Measurements from ENCODE around the gene FITM1.

The FITM1 gene

DNA sequence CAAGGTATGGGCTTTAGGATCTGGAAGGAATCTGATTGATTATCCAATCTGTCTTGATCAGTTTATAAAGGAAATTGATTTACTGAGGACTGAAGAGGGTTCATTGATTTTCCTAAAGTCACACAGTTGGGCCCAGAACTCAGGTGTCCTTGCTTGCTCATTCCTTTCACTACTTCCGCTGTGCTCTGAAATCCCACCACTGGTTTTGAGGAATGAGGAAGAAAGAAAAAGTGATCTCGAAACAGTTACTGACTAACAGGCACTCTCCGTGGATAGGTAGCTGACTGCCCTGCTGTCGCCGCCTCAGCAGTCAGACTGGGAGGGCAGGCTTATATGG is at the start of gene FITM1:
TSS of gene FITM1 (plus strand) at position 280 of the 337 bp plus-strand sequence. CDS start 905 bp downstream, outside the sequence.
- H3K4me3 ChIP-seq (ENCODE audit: low read length), result no peak within 1 kb of the TSS
- no peaks in the 10 kb centered on the region for H3K9me3 ChIP-seq (ENCODE audit: control insufficient read depth, low read length)
- H3K9ac ChIP-seq (ENCODE audit: low read length), result no peak within 1 kb of the TSS
- no peaks in the 10 kb centered on the region for H3K27me3 ChIP-seq (ENCODE audit: control insufficient read depth, insufficient read depth, low read length)
- peaks cover 5% of the 10 kb centered on the region for H3K4me1 ChIP-seq (ENCODE audit: control insufficient read depth, insufficient read depth, low read length)
- H3K36me3 ChIP-seq (ENCODE audit: control insufficient read depth, insufficient read depth, low read length), result no peaks in the 10 kb centered on the region

DNA sequence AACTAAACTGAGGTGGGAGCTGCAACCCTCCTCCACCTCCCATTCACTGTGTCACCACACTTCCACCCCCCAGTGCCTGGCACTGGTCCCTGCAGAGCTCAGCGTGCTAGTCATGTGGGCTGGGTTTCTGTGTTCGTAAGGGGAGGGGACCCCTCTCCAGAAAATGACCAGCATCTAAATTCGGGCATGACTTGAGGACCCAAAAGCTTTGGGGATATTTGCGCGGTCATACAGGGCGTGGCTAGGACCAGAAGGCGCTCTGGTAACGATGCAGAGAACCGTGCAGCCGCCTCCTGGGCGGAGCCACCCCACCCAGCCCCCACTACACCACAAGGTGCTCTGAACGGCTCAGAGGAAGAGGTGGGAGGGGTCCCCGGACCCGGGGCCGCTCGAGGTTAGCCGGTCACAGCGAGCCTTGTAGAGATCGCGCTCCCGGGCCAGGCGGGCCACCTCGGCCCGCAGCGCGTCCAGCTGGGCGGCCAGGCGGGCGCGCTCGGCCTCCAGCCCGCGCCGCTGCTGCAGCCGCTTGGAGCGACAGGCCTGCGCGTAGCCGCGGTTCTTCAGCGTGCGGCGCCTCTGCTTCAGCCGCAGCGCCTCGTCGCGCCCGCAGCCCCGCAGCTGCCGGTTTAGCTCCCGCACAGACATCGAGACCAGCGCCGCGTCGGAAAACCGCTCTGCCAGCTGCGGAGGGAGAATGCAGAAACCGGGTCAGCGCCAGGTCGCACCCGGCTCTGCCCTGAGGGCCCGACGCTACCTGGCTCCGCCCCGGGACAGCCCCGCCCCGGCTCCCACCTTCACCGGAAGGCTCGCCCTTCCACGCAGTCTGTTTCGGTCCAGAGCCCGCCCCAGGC is 49.3 kb upstream of the FITM1 start:
- Histone ChIP-seq H3K4me1 (ENCODE audit: control insufficient read depth, insufficient read depth, low read length) (peaks cover 7% of the 10 kb centered on the region), H3K4me3 (ENCODE audit: low read length) (peak overlapping the region; percentile 25), H3K9ac (ENCODE audit: low read length) (peak overlapping the region; percentile 62), H3K27me3 (ENCODE audit: control insufficient read depth, insufficient read depth, low read length) (no peaks in the 10 kb centered on the region), H3K36me3 (ENCODE audit: control insufficient read depth, insufficient read depth, low read length) (no peaks in the 10 kb centered on the region), H3K9me3 (ENCODE audit: control insufficient read depth, low read length) (no peaks in the 10 kb centered on the region)

DNA sequence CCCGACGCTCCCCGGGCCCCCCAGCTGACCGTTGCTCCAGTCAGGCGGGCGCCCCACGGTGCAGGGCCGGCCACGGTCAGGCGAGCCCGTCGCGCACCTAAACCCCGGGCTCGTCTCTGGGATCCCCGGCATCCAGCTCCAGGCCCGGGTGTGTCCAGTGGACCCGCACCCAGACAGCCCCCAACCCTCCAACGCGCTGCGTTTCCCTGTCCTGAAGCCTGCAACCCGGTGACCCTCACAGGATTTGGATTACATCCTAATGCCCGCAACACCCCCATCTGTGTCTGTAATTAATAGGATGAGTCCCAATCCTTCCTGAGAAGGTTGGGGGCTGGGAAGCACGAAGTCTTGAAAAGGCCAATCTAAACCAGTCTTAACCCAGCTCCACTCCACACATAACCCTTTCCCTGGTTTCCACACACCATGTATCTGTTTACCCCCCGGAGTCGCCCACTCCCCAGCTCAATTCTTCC is 48.7 kb upstream of the FITM1 start:
- no peaks in the 10 kb centered on the region for H3K36me3 ChIP-seq (ENCODE audit: control insufficient read depth, insufficient read depth, low read length)
- H3K9me3 ChIP-seq (ENCODE audit: control insufficient read depth, low read length), result no peaks in the 10 kb centered on the region
- peaks cover 7% of the 10 kb centered on the region for H3K4me1 ChIP-seq (ENCODE audit: control insufficient read depth, insufficient read depth, low read length)
- no peaks in the 10 kb centered on the region for H3K27me3 ChIP-seq (ENCODE audit: control insufficient read depth, insufficient read depth, low read length)
- H3K9ac ChIP-seq (ENCODE audit: low read length), result peak overlapping the region; percentile 62
- H3K4me3 ChIP-seq (ENCODE audit: low read length), result no peak overlapping the region

DNA sequence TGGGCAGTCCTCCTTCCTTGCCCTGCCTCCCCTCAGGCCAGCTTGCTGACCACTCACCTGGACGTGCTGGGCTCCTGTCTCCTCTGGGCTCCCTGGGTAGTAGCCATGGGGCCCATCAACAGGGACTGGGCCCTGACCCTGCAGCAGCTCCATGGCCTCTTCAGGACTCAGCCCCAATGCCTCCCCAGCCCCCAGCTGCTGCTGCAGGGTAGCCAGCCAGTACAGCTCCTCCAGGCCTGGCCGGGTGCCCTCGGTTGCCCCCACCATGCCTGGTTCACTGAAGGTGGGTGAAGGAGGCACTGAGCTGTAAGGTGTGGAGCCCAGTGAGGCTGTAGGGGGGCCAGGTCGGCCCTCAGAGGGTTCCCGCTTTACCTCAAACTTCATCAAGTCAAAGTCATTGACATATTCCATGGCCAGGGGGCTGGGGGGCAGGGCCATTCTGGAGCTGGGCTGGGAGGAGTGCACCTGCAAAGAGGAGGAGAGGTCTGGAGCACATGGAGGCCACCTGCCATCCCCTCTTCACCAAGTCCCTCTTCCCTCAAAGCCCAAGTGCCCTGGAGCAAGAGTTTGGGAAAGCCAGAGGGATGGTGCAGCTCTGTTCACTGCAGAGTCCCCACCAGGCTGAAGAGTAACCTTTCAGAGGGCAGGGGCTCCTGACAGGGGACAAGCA is 47.9 kb upstream of the FITM1 start:
- H3K27me3 ChIP-seq (ENCODE audit: control insufficient read depth, insufficient read depth, low read length), result no peaks in the 10 kb centered on the region
- H3K9me3 ChIP-seq (ENCODE audit: control insufficient read depth, low read length), result no peaks in the 10 kb centered on the region
- no peaks in the 10 kb centered on the region for H3K36me3 ChIP-seq (ENCODE audit: control insufficient read depth, insufficient read depth, low read length)
- H3K4me1 ChIP-seq (ENCODE audit: control insufficient read depth, insufficient read depth, low read length), result peaks cover 7% of the 10 kb centered on the region
- no peak overlapping the region for H3K9ac ChIP-seq (ENCODE audit: low read length)
- no peak overlapping the region for H3K4me3 ChIP-seq (ENCODE audit: low read length)

GRCh38 chr14:24083462-24083861 is 47.0 kb upstream of the FITM1 start:
- Histone ChIP-seq H3K9me3 (ENCODE audit: control insufficient read depth, low read length) (no peaks in the 10 kb centered on the region), H3K4me1 (ENCODE audit: control insufficient read depth, insufficient read depth, low read length) (peaks cover 7% of the 10 kb centered on the region), H3K27me3 (ENCODE audit: control insufficient read depth, insufficient read depth, low read length) (no peaks in the 10 kb centered on the region), H3K4me3 (ENCODE audit: low read length) (no peak overlapping the region), H3K9ac (ENCODE audit: low read length) (no peak overlapping the region), H3K36me3 (ENCODE audit: control insufficient read depth, insufficient read depth, low read length) (no peaks in the 10 kb centered on the region)

GRCh38 chr14:24084440-24084839 is 46.0 kb upstream of the FITM1 start:
- Histone ChIP-seq H3K4me3 (ENCODE audit: low read length) (no peak overlapping the region), H3K36me3 (ENCODE audit: control insufficient read depth, insufficient read depth, low read length) (no peaks in the 10 kb centered on the region)

DNA sequence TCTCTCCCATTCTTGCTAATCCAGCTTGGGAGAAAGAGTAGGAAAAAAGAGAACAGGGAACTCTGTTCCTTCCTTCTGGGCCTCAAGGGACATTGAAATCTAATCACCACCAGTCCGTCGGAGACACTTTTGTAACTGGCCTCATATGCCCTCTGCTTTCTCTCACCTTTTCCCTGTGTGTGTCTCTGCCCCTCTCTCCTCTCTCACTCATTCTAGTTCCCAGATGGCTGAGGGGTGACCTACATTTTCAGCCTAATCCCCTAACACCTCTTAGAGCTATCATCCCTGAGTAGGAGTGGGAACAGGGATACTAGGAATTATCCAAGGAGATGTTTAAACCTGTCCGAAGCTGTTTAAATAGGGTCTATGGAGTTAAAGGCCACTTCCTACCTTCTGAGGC is 45.2 kb upstream of the FITM1 start:
- no peaks in the 10 kb centered on the region for H3K9me3 ChIP-seq (ENCODE audit: control insufficient read depth, low read length)
- H3K9ac ChIP-seq (ENCODE audit: low read length), result no peak overlapping the region
- no peak overlapping the region for H3K4me3 ChIP-seq (ENCODE audit: low read length)
- H3K4me1 ChIP-seq (ENCODE audit: control insufficient read depth, insufficient read depth, low read length), result peaks cover 7% of the 10 kb centered on the region
- H3K36me3 ChIP-seq (ENCODE audit: control insufficient read depth, insufficient read depth, low read length), result no peaks in the 10 kb centered on the region
- no peaks in the 10 kb centered on the region for H3K27me3 ChIP-seq (ENCODE audit: control insufficient read depth, insufficient read depth, low read length)

More at GRCh38 chr14:24084440-24084839, 46.0 kb upstream of the FITM1 start:
- Histone ChIP-seq H3K27me3 (ENCODE audit: control insufficient read depth, insufficient read depth, low read length) (no peaks in the 10 kb centered on the region), H3K4me1 (ENCODE audit: control insufficient read depth, insufficient read depth, low read length) (peaks cover 7% of the 10 kb centered on the region), H3K9me3 (ENCODE audit: control insufficient read depth, low read length) (no peaks in the 10 kb centered on the region), H3K9ac (ENCODE audit: low read length) (no peak overlapping the region)

- Histone ChIP-seq H3K4me1 (ENCODE audit: control insufficient read depth, insufficient read depth, low read length) (peaks cover 2% of the 10 kb centered on the region), H3K4me3 (ENCODE audit: low read length) (no peak overlapping the region), H3K9ac (ENCODE audit: low read length) (no peak overlapping the region)
Measured at GRCh38 chr14:24086193-24086955, 44.1 kb upstream of the FITM1 start.

DNA sequence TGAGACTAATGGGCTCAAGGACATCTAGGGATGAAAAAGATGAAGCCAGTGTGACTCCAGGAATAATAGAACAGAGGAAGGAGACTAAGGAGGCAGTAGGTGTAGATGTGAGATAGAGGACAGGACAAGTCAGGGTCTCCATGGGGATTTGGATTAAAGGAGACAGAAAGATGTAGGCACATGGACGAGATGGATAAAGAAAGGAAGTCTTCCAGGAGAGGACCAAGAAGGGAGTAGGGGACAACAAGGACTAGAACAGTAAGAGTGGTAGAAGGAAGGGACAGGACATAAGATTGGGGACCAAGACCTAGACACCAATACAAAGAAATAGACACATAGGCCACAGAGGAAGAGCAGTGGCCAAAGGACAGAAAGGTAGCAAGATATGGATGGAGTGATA is 43.5 kb upstream of the FITM1 start:
- H3K27me3 ChIP-seq (ENCODE audit: control insufficient read depth, insufficient read depth, low read length), result no peaks in the 10 kb centered on the region
- H3K4me3 ChIP-seq (ENCODE audit: low read length), result no peak overlapping the region
- no peak overlapping the region for H3K9ac ChIP-seq (ENCODE audit: low read length)
- peaks cover 5% of the 10 kb centered on the region for H3K4me1 ChIP-seq (ENCODE audit: control insufficient read depth, insufficient read depth, low read length)
- H3K9me3 ChIP-seq (ENCODE audit: control insufficient read depth, low read length), result no peaks in the 10 kb centered on the region
- no peaks in the 10 kb centered on the region for H3K36me3 ChIP-seq (ENCODE audit: control insufficient read depth, insufficient read depth, low read length)

More at GRCh38 chr14:24086193-24086955, 44.1 kb upstream of the FITM1 start:
- Histone ChIP-seq H3K9me3 (ENCODE audit: control insufficient read depth, low read length) (no peaks in the 10 kb centered on the region), H3K27me3 (ENCODE audit: control insufficient read depth, insufficient read depth, low read length) (no peaks in the 10 kb centered on the region), H3K36me3 (ENCODE audit: control insufficient read depth, insufficient read depth, low read length) (no peaks in the 10 kb centered on the region)

GRCh38 chr14:24088095-24088494 is 42.4 kb upstream of the FITM1 start:
- Histone ChIP-seq H3K36me3 (ENCODE audit: control insufficient read depth, insufficient read depth, low read length) (no peaks in the 10 kb centered on the region), H3K9me3 (ENCODE audit: control insufficient read depth, low read length) (no peaks in the 10 kb centered on the region), H3K4me1 (ENCODE audit: control insufficient read depth, insufficient read depth, low read length) (peaks cover 10% of the 10 kb centered on the region), H3K27me3 (ENCODE audit: control insufficient read depth, insufficient read depth, low read length) (no peaks in the 10 kb centered on the region), H3K9ac (ENCODE audit: low read length) (no peak overlapping the region), H3K4me3 (ENCODE audit: low read length) (no peak overlapping the region)

- H3K9ac ChIP-seq (ENCODE audit: low read length), result no peak overlapping the region
- no peaks in the 10 kb centered on the region for H3K27me3 ChIP-seq (ENCODE audit: control insufficient read depth, insufficient read depth, low read length)
- no peak overlapping the region for H3K4me3 ChIP-seq (ENCODE audit: low read length)
- H3K9me3 ChIP-seq (ENCODE audit: control insufficient read depth, low read length), result no peaks in the 10 kb centered on the region
- no peaks in the 10 kb centered on the region for H3K36me3 ChIP-seq (ENCODE audit: control insufficient read depth, insufficient read depth, low read length)
- peaks cover 18% of the 10 kb centered on the region for H3K4me1 ChIP-seq (ENCODE audit: control insufficient read depth, insufficient read depth, low read length)
Measured at GRCh38 chr14:24089890-24090289, 40.6 kb upstream of the FITM1 start.

DNA sequence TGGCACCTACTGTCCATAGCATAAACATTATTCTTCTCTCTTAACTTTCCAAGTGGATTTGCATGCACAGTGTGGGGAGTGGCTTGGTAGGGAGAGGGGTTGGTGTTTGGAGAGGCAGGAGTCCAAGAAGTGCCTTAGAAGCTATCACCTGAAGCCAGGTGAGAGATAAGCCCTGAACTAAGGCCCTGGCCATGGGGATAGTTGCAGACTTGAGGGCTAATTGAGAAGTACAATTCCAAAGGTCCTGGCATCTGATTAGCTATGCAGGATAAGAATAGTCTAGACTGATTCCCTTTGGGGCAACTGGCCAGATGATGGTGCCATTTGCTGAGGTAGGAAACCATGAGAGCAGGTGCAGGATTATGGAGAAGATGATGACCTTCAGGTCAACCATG is 38.4 kb upstream of the FITM1 start:
- no peaks in the 10 kb centered on the region for H3K27me3 ChIP-seq (ENCODE audit: control insufficient read depth, insufficient read depth, low read length)
- H3K9ac ChIP-seq (ENCODE audit: low read length), result no peak overlapping the region
- H3K4me3 ChIP-seq (ENCODE audit: low read length), result no peak overlapping the region
- peaks cover 28% of the 10 kb centered on the region for H3K4me1 ChIP-seq (ENCODE audit: control insufficient read depth, insufficient read depth, low read length)
- no peaks in the 10 kb centered on the region for H3K36me3 ChIP-seq (ENCODE audit: control insufficient read depth, insufficient read depth, low read length)
- no peaks in the 10 kb centered on the region for H3K9me3 ChIP-seq (ENCODE audit: control insufficient read depth, low read length)

Data from mucosa of stomach (tissue), 1 donor.